Measurements from ENCODE around the gene GTPBP8. TPM values are rescaled to one million over a fixed set of nuclear protein-coding genes. Genes with fewer than 3 reads are reported as not detected.

The GTPBP8 gene
- total and polyA plus RNA-seq, 2 experiments from 2014 or later: 20.3 to 34.3 TPM

GRCh38 chr3:112963683-112964082 lies 27.1 kb upstream of the GTPBP8 start:
- Histone ChIP-seq H3K9ac (no peak overlapping the region), H4K20me1 (ENCODE audit: insufficient read depth) (no peaks in the 10 kb centered on the region), H3K79me2 (ENCODE audit: insufficient read depth) (no peaks in the 10 kb centered on the region), H3F3A (ENCODE audit: insufficient read depth) (no peaks in the 10 kb centered on the region), H3K36me3 (ENCODE audit: low read depth) (no peaks in the 10 kb centered on the region), H3K27me3 (replicated peaks; ENCODE audit: insufficient read depth) (peaks cover 6% of the 10 kb centered on the region), H3K9me3 (ENCODE audit: low read depth) (no peaks in the 10 kb centered on the region), H3K4me2 (ENCODE audit: unreplicated experiment) (no peak overlapping the region), H3K27ac (no peak overlapping the region), H3K4me1 (ENCODE audit: insufficient read depth) (no peaks in the 10 kb centered on the region), H3K9me2 (ENCODE audit: insufficient read depth) (no peaks in the 10 kb centered on the region), H3K4me3 (no peak overlapping the region), H2AFZ (no peak overlapping the region)
- in situ Hi-C loops (cut with MboI): no loop called here
- no peak for TF ChIP-seq EZH2phosphoT487 (IDR thresholded peaks at IDR 0.05; ENCODE audit: insufficient read depth, low read depth)
- TF ChIP-seq EZH2 (IDR thresholded peaks at IDR 0.05; ENCODE audit: insufficient read depth, poor library complexity, severe bottlenecking): no peak
- no peak for DNase-seq

- H3K27me3 ChIP-seq (replicated peaks; ENCODE audit: insufficient read depth): no peaks in the 10 kb centered on the region; the same call in 1 of the 2 replicates
- no peaks in the 10 kb centered on the region for H3K4me1 ChIP-seq (ENCODE audit: insufficient read depth)
- H4K20me1 ChIP-seq (ENCODE audit: insufficient read depth): no peaks in the 10 kb centered on the region
- H3K9ac ChIP-seq: no peak overlapping the region
- WGBS, 2 experiments (ENCODE audit: low coverage in 1 of 2, low lambda C conversion rate in 2 of 2, missing lambda C conversion rate in 2 of 2): 75 to 79% methylated on average over 6 of the region's 6 CpGs
- no peaks in the 10 kb centered on the region for H3K9me2 ChIP-seq (ENCODE audit: insufficient read depth)
- H3K4me2 ChIP-seq (ENCODE audit: unreplicated experiment): no peak overlapping the region
- H3K79me2 ChIP-seq (ENCODE audit: insufficient read depth): no peaks in the 10 kb centered on the region
- H3K4me3 ChIP-seq: no peak overlapping the region
- in situ Hi-C loops (cut with MboI): no loop called here
- H3F3A ChIP-seq (ENCODE audit: insufficient read depth): no peaks in the 10 kb centered on the region
- no peaks in the 10 kb centered on the region for H3K9me3 ChIP-seq (ENCODE audit: low read depth)
- no peaks in the 10 kb centered on the region for H3K36me3 ChIP-seq (ENCODE audit: low read depth)
- H2AFZ ChIP-seq: no peak overlapping the region
- H3K27ac ChIP-seq: no peak overlapping the region
- TF ChIP-seq EZH2 (IDR thresholded peaks at IDR 0.05; ENCODE audit: insufficient read depth, poor library complexity, severe bottlenecking) (no peak), EZH2phosphoT487 (IDR thresholded peaks at IDR 0.05; ENCODE audit: insufficient read depth, low read depth) (no peak)
- no peak for DNase-seq
Measured at GRCh38 chr3:112965656-112966055, 25.1 kb upstream of the GTPBP8 start.

GRCh38 chr3:112966633-112967032 lies 24.2 kb upstream of the GTPBP8 start:
- no peaks in the 10 kb centered on the region for H3K36me3 ChIP-seq (ENCODE audit: low read depth)
- WGBS, 2 experiments (ENCODE audit: low coverage in 1 of 2, low lambda C conversion rate in 2 of 2, missing lambda C conversion rate in 2 of 2): 83 to 86% methylated on average over 2 of the region's 2 CpGs
- TF ChIP-seq EZH2phosphoT487 (IDR thresholded peaks at IDR 0.05; ENCODE audit: insufficient read depth, low read depth): no peak
- no peak for TF ChIP-seq EZH2 (IDR thresholded peaks at IDR 0.05; ENCODE audit: insufficient read depth, poor library complexity, severe bottlenecking)
- H3K4me2 ChIP-seq (ENCODE audit: unreplicated experiment): no peak overlapping the region
- H3K9me3 ChIP-seq (ENCODE audit: low read depth): no peaks in the 10 kb centered on the region
- H2AFZ ChIP-seq: no peak overlapping the region
- DNase-seq: no peak
- no peaks in the 10 kb centered on the region for H3K79me2 ChIP-seq (ENCODE audit: insufficient read depth)
- no peak overlapping the region for H3K4me3 ChIP-seq
- H3K4me1 ChIP-seq (ENCODE audit: insufficient read depth): no peaks in the 10 kb centered on the region
- no peaks in the 10 kb centered on the region for H3K9me2 ChIP-seq (ENCODE audit: insufficient read depth)
- no peaks in the 10 kb centered on the region for H3F3A ChIP-seq (ENCODE audit: insufficient read depth)
- in situ Hi-C loops (cut with MboI): no loop called here
- H3K27me3 ChIP-seq (replicated peaks; ENCODE audit: insufficient read depth): no peaks in the 10 kb centered on the region; the same call in 1 of the 2 replicates
- no peak overlapping the region for H3K9ac ChIP-seq
- H3K27ac ChIP-seq: no peak overlapping the region
- H4K20me1 ChIP-seq (ENCODE audit: insufficient read depth): no peaks in the 10 kb centered on the region

- H3F3A ChIP-seq (ENCODE audit: insufficient read depth): no peaks in the 10 kb centered on the region
- H3K79me2 ChIP-seq (ENCODE audit: insufficient read depth): no peaks in the 10 kb centered on the region
- WGBS, 2 experiments (ENCODE audit: low coverage in 1 of 2, low lambda C conversion rate in 2 of 2, missing lambda C conversion rate in 2 of 2): 94 to 96% methylated on average over 1 of the region's 1 CpG
- no peak overlapping the region for H2AFZ ChIP-seq
- TF ChIP-seq EZH2phosphoT487 (IDR thresholded peaks at IDR 0.05; ENCODE audit: insufficient read depth, low read depth): no peak
- no peak for TF ChIP-seq EZH2 (IDR thresholded peaks at IDR 0.05; ENCODE audit: insufficient read depth, poor library complexity, severe bottlenecking)
- no peak overlapping the region for H3K4me2 ChIP-seq (ENCODE audit: unreplicated experiment)
- no peaks in the 10 kb centered on the region for H3K9me2 ChIP-seq (ENCODE audit: insufficient read depth)
- no peak overlapping the region for H3K9ac ChIP-seq
- no peaks in the 10 kb centered on the region for H3K36me3 ChIP-seq (ENCODE audit: low read depth)
- no peaks in the 10 kb centered on the region; the same call in 1 of the 2 replicates for H3K27me3 ChIP-seq (replicated peaks; ENCODE audit: insufficient read depth)
- no peak overlapping the region for H3K4me3 ChIP-seq
- no peaks in the 10 kb centered on the region for H3K9me3 ChIP-seq (ENCODE audit: low read depth)
- DNase-seq: no peak
- no peaks in the 10 kb centered on the region for H4K20me1 ChIP-seq (ENCODE audit: insufficient read depth)
- H3K27ac ChIP-seq: no peak overlapping the region
- no peaks in the 10 kb centered on the region for H3K4me1 ChIP-seq (ENCODE audit: insufficient read depth)
- in situ Hi-C loops (cut with MboI): no loop called here
Measured at GRCh38 chr3:112967425-112967824, 23.4 kb upstream of the GTPBP8 start.

GRCh38 chr3:112967828-112968227 lies 23.0 kb upstream of the GTPBP8 start:
- Histone ChIP-seq H2AFZ (no peak overlapping the region), H3K4me2 (ENCODE audit: unreplicated experiment) (no peak overlapping the region), H4K20me1 (ENCODE audit: insufficient read depth) (no peaks in the 10 kb centered on the region), H3K27ac (no peak overlapping the region), H3K36me3 (ENCODE audit: low read depth) (no peaks in the 10 kb centered on the region), H3F3A (ENCODE audit: insufficient read depth) (no peaks in the 10 kb centered on the region), H3K79me2 (ENCODE audit: insufficient read depth) (no peaks in the 10 kb centered on the region), H3K9ac (no peak overlapping the region), H3K4me3 (no peak overlapping the region), H3K9me3 (ENCODE audit: low read depth) (no peaks in the 10 kb centered on the region), H3K9me2 (ENCODE audit: insufficient read depth) (no peaks in the 10 kb centered on the region), H3K27me3 (replicated peaks; ENCODE audit: insufficient read depth) (no peaks in the 10 kb centered on the region; the same call in 1 of the 2 replicates), H3K4me1 (ENCODE audit: insufficient read depth) (no peaks in the 10 kb centered on the region)
- TF ChIP-seq EZH2 (IDR thresholded peaks at IDR 0.05; ENCODE audit: insufficient read depth, poor library complexity, severe bottlenecking) (no peak), EZH2phosphoT487 (IDR thresholded peaks at IDR 0.05; ENCODE audit: insufficient read depth, low read depth) (no peak)
- in situ Hi-C loops (cut with MboI): no loop called here
- no peak for DNase-seq
- WGBS, 2 experiments (ENCODE audit: low coverage in 1 of 2, low lambda C conversion rate in 2 of 2, missing lambda C conversion rate in 2 of 2): 44 to 48% methylated on average over 1 of the region's 1 CpG
